HepG2 (cell line): ENCODE measurements around the gene HSP90AB1. TPM values are rescaled to one million over a fixed set of nuclear protein-coding genes. Genes with fewer than 3 reads are reported as not detected.
A peak's percentile ranks its signal among the peaks of the same experiment; 100 is the strongest.

Experiments
- ATAC-seq: fragments of 200-7000 bp; cut with Tn5 transposase; 3 replicates; pipeline ENCODE4 v1.9.1; 2020; ENCODE audit warnings: mild to moderate bottlenecking, moderate library complexity
- BruUV-seq: library from RNA; stranded (reverse); fragments of 400-500 nt; replicated peaks from 2 replicates; lab custom pipeline; 2021; lab: Mats Ljungman, UMichigan
- CTCF ChIA-PET: fragments of 300-600 bp; formaldehyde crosslinking; extraction: SDS; loops from one replicate; lab custom pipeline; 2021; ENCODE audit warnings: low total read pairs, inconsistent platforms, low intra/inter-chr PET ratio; lab: Yijun Ruan, JAX
- POLR2A ChIA-PET: fragments of 350-600 bp; sonication (Branson Sonifier 250); formaldehyde crosslinking; loops from one replicate; lab custom pipeline; 2020; ENCODE audit warnings: antibody characterized with exemption, inconsistent platforms; lab: Yijun Ruan, JAX
- DNase-seq: peaks from one replicate; pipeline ENCODE4 v3.0.0-alpha.2; 2015; ENCODE audit warnings: low spot score
- FAIRE-seq: peaks from 3 replicates; lab custom pipeline; 2011; peaks lifted over from hg19 to GRCh38; lab: Jason Lieb, UNC
- H2AFZ ChIP-seq: one replicate; pipeline ENCODE4 v1.6.1; 2011; ENCODE audit warnings: low read length, inconsistent platforms
- H3K27ac ChIP-seq: fragments of 300-600 bp; 3 replicates; pipeline ENCODE4 v1.8.0; 2011; ENCODE audit warnings: mixed run types, mild to moderate bottlenecking, mixed read lengths, low read length, inconsistent platforms; ENCODE audit not compliant: insufficient read depth; ENCODE audit errors: extremely low read length
- H3K27me3 ChIP-seq, 2 experiments: fragments of 200-600 bp in 1 of 2; 2 replicates in 1 of 2; 3 replicates in 1 of 2; pipeline versions ENCODE4 v1.6.0 to v1.8.0; 2011; ENCODE audit warnings: low read length in 2 of 2, mild to moderate bottlenecking in 2 of 2, moderate library complexity in 2 of 2, inconsistent platforms in 1 of 2; ENCODE audit not compliant: insufficient read depth in 2 of 2, control insufficient read depth in 1 of 2
- H3K36me3 ChIP-seq, 2 experiments: fragments of 200-600 bp in 1 of 2; replicated peaks in 1 of 2; 2 replicates in 1 of 2; 3 replicates in 1 of 2; pipeline versions ENCODE4 v1.5.1 to v1.8.0; 2011; ENCODE audit warnings: low read length in 2 of 2, inconsistent platforms in 1 of 2; ENCODE audit not compliant: insufficient read depth in 2 of 2, control insufficient read depth in 1 of 2
- H3K4me1 ChIP-seq: 2 replicates; pipeline ENCODE4 v1.5.1; 2012; ENCODE audit warnings: low read length, inconsistent platforms; ENCODE audit not compliant: insufficient read depth
- H3K4me2 ChIP-seq: 2 replicates; pipeline ENCODE4 v1.6.0; 2011; ENCODE audit warnings: low read depth, low read length, inconsistent platforms
- H3K4me3 ChIP-seq, 3 experiments: fragments of 200-600 bp in 1 of 3; sonication (generic), shearing (Covaris generic) in 1 of 3; replicated peaks in 1 of 3; 2 replicates each; pipeline ENCODE4 v1.5.1; 2011 to 2016; ENCODE audit warnings: low read length in 3 of 3, inconsistent platforms in 2 of 3, low read depth in 2 of 3, mild to moderate bottlenecking in 2 of 3, control low read depth in 1 of 3, mixed read lengths in 1 of 3; ENCODE audit not compliant: insufficient read depth in 1 of 3
- H3K79me2 ChIP-seq: one replicate; pipeline ENCODE4 v1.6.1; 2011; ENCODE audit warnings: low read length, inconsistent platforms; ENCODE audit not compliant: insufficient read depth
- H3K9ac ChIP-seq: 2 replicates; pipeline ENCODE4 v1.6.0; 2011; ENCODE audit warnings: mild to moderate bottlenecking, low read depth, low read length, inconsistent platforms; ENCODE audit not compliant: insufficient read depth
- H3K9me3 ChIP-seq: 2 replicates; pipeline ENCODE4 v1.5.1; 2012; ENCODE audit warnings: mild to moderate bottlenecking, low read length
- H4K20me1 ChIP-seq: 2 replicates; pipeline ENCODE4 v1.6.0; 2011; ENCODE audit warnings: inconsistent platforms, mild to moderate bottlenecking, low read length, moderate library complexity; ENCODE audit not compliant: insufficient read depth
- GTF2F1 ChIP-seq: fragments of 150-350 bp; IDR thresholded peaks from 2 replicates; pipeline ENCODE4 v1.6.1; 2014; ENCODE audit warnings: low read length
- GTF3A ChIP-seq: sonication (generic); formaldehyde crosslinking; conservative IDR thresholded peaks from 2 replicates; pipeline ENCODE4 v1.4.0; 2020; ENCODE audit warnings: mild to moderate bottlenecking, missing genetic modification reagents
- POLR2A ChIP-seq, 2 experiments: IDR thresholded peaks; 2 replicates each; pipeline ENCODE4 v1.6.1; 2011; ENCODE audit warnings: low read depth in 2 of 2, low read length in 2 of 2, mild to moderate bottlenecking in 1 of 2, moderate library complexity in 1 of 2; ENCODE audit not compliant: insufficient read depth in 1 of 2
- POLR2G ChIP-seq: fragments of 200-400 bp; formaldehyde crosslinking; IDR thresholded peaks from 2 replicates; pipeline ENCODE4 v1.6.1; 2018; ENCODE audit warnings: mild to moderate bottlenecking, low read depth, low read length, moderate library complexity
- SMC3 ChIP-seq: IDR thresholded peaks from 2 replicates; pipeline ENCODE4 v1.6.1; 2011; ENCODE audit warnings: low read length, improper control_type of control experiment
- TCF7L2 ChIP-seq: IDR thresholded peaks from 2 replicates; pipeline ENCODE4 v1.6.1; 2011; ENCODE audit warnings: mild to moderate bottlenecking, low read depth, low read length, moderate library complexity
- ZC3H13 ChIP-seq: sonication (generic); formaldehyde crosslinking; IDR thresholded peaks from 2 replicates; pipeline ENCODE4 v1.8.1; 2023; ENCODE audit warnings: mild to moderate bottlenecking, missing genetic modification reagents, moderate library complexity
- ZFAT ChIP-seq: sonication (generic); formaldehyde crosslinking; conservative IDR thresholded peaks from 2 replicates; pipeline ENCODE4 v1.8.1; 2023; ENCODE audit warnings: missing genetic modification reagents, inconsistent platforms
- ZNF30 ChIP-seq: sonication (generic); formaldehyde crosslinking; IDR thresholded peaks from 2 replicates; pipeline ENCODE4 v1.5.0; 2020; ENCODE audit warnings: mild to moderate bottlenecking, missing genetic modification reagents
- ZNF558 ChIP-seq: sonication (generic); formaldehyde crosslinking; IDR thresholded peaks from 2 replicates; pipeline ENCODE4 v1.9.0; 2022; ENCODE audit warnings: mild to moderate bottlenecking, missing genetic modification reagents, borderline replicate concordance
- ZNF607 ChIP-seq: sonication (generic); formaldehyde crosslinking; IDR thresholded peaks from 2 replicates; pipeline ENCODE4 v1.5.1; 2020; ENCODE audit warnings: missing genetic modification reagents, mild to moderate bottlenecking, borderline replicate concordance
- ZNF816 ChIP-seq: sonication (generic); formaldehyde crosslinking; IDR thresholded peaks from 2 replicates; pipeline ENCODE4 v1.8.0; 2022; ENCODE audit warnings: missing genetic modification reagents, mild to moderate bottlenecking, borderline replicate concordance
- WGBS: methylation state at CpG from one replicate; pipeline ENCODE4 v1.1.6; 2017; ENCODE audit warnings: low lambda C conversion rate; 5-methylcytosine and 5-hydroxymethylcytosine counted together
- in situ Hi-C: cut with HindIII; loops from 2 replicates; pipeline ENCODE4 v1.10.0; 2017; ENCODE audit warnings: low pct_unique_long_range_greater_than_20kb; ENCODE audit not compliant: extremely low pct_ligation_motif_present
- intact Hi-C: fragments of 100-400 bp; cut with micrococcal nuclease; formaldehyde crosslinking; loops from one replicate; pipeline ENCODE4 v1.10.0; 2022; ENCODE audit not compliant: unreplicated experiment
- polyA plus RNA-seq, 8 experiments: library from polyadenylated mRNA; depleted of rRNA in 3 of 8; stranded (reverse) in 7 of 8; unstranded in 1 of 8; fragments of >200 nt; fragmentation: Illumina TruSeq in 4 of 8; extraction: Trizol in 4 of 8; gene quantifications; 2 replicates each; pipeline versions ENCODE4 v1.2.1 to v1.2.3, GENCODE V29; 2011 to 2016; ENCODE audit warnings: low read depth in 4 of 8, missing spikeins in 1 of 8, mixed read lengths in 1 of 8; ENCODE audit not compliant: insufficient read depth in 1 of 8
- total RNA-seq, 5 experiments: library from RNA; depleted of rRNA; stranded (reverse); fragments of >200 nt; fragmentation: Illumina TruSeq; extraction: Trizol; gene quantifications; 2 replicates each; pipeline ENCODE4 v1.2.3, GENCODE V29; 2016; ENCODE audit warnings: low read depth in 1 of 5
- TF ChIP-seq, protein P1 (sequence below): sonication (generic); formaldehyde crosslinking; IDR thresholded peaks from 2 replicates; pipeline ENCODE4 v1.4.0; 2020; ENCODE audit warnings: missing genetic modification reagents, borderline replicate concordance
- TF ChIP-seq, protein P2 (sequence below): IDR thresholded peaks from 2 replicates; pipeline ENCODE4 v1.6.1; 2018; ENCODE audit warnings: missing genetic modification reagents, mild to moderate bottlenecking, missing compliant biosample characterization
- TF ChIP-seq, protein P3 (sequence below): sonication (generic); formaldehyde crosslinking; IDR thresholded peaks from 2 replicates; pipeline ENCODE4 v1.5.0; 2020; ENCODE audit warnings: missing genetic modification reagents

HSP90AB1 gene
- total and polyA plus RNA-seq, 2 of the 13 experiments (the other 11 are each of a cell fraction or from before 2014, with no cell fraction given), result 1,325 to 1,472 TPM

DNA sequence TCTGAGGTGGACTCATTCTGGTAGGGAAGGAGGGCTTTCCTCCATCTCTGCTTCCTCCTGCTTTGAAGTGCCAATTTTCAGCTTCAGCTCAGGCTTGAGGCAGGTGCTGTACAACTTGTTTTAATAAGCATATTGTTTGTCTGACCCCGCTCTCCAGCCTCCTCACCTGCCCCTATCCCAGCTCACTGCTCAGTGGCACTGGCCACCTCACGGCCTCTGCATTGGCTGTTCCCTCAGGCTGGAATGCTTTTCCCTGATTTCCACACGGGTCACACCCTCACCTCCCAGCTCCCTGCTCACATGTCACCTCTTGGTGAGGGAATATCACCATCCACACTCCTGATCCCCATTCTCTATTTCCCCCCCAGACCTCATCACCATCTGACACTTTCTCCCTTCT is 52.0 kb downstream of the HSP90AB1 start:
- ATAC-seq, result no peak
- TSS peak; percentile 42 for BruUV-seq

DNA sequence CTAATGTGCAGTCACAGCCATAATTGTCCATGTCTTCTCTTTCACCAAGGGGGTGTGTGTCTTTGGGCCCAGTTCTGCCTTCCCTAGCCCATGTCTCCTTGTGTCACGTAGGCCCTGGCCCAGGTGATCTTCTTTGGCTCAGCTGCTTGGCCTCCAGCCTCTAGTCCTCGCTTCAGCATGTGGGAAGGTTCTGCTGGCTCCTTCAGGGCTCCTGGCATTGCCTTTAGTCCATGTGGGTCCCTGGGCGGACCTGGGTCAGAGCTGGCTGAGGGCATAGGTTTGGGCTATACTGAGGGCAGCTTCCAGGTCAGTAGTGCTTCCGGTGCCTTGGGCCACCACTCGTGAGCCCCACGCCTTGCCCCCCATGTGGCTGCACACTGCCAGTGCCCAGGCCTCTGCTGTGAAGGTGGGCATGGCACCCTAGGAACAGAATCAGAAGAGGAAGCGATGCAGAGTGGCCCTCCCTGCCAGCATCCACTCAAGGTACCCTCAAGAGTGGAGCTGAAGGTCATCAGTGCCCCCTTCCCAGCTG is 53.5 kb downstream of the HSP90AB1 start:
- Histone ChIP-seq H3K9ac (no peak overlapping the region), H3K79me2 (no peaks in the 10 kb centered on the region), H4K20me1 (no peaks in the 10 kb centered on the region), H3K4me2 (no peak overlapping the region), H3K9me3 (no peaks in the 10 kb centered on the region), H3K4me1 (no peaks in the 10 kb centered on the region), H3K4me3 (no peak overlapping the region), H2AFZ (no peak overlapping the region), H3K36me3 (peaks cover 38 to 42% of the 10 kb centered on the region in 2 experiments), H3K27me3 (peaks cover 0 to 6% of the 10 kb centered on the region in 2 experiments; a peak in 1 of 5 replicates), H3K27ac (no peak overlapping the region)
- ATAC-seq (no peak), DNase-seq (no peak), FAIRE-seq (no peak)
- WGBS, result 86% methylated on average over 7 of the region's 7 CpGs
- ChIA-PET POLR2A (interaction anchor here (0.5 kb wide), 1 partner anchor 595 kb away, joined by 3 read pairs; no protein-coding TSS in a partner anchor), CTCF (no interaction called here)
- no TSS peak for BruUV-seq
- intact Hi-C loops, result no loop called here
- in situ Hi-C loops, result no loop called here
- TF ChIP-seq, protein P1, sequence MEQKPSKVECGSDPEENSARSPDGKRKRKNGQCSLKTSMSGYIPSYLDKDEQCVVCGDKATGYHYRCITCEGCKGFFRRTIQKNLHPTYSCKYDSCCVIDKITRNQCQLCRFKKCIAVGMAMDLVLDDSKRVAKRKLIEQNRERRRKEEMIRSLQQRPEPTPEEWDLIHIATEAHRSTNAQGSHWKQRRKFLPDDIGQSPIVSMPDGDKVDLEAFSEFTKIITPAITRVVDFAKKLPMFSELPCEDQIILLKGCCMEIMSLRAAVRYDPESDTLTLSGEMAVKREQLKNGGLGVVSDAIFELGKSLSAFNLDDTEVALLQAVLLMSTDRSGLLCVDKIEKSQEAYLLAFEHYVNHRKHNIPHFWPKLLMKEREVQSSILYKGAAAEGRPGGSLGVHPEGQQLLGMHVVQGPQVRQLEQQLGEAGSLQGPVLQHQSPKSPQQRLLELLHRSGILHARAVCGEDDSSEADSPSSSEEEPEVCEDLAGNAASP (CRISPR knock-in tag), result no peak
- TF ChIP-seq, protein P2, sequence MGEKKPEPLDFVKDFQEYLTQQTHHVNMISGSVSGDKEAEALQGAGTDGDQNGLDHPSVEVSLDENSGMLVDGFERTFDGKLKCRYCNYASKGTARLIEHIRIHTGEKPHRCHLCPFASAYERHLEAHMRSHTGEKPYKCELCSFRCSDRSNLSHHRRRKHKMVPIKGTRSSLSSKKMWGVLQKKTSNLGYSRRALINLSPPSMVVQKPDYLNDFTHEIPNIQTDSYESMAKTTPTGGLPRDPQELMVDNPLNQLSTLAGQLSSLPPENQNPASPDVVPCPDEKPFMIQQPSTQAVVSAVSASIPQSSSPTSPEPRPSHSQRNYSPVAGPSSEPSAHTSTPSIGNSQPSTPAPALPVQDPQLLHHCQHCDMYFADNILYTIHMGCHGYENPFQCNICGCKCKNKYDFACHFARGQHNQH, result no peak
- TF ChIP-seq TCF7L2 (no peak), GTF2F1 (no peak), ZFAT (CRISPR knock-in tag) (no peak), ZNF816 (CRISPR knock-in tag) (no peak), GTF3A (CRISPR knock-in tag) (no peak), ZNF607 (CRISPR knock-in tag) (no peak), ZNF30 (CRISPR knock-in tag) (no peak)
- TF ChIP-seq, protein P3, sequence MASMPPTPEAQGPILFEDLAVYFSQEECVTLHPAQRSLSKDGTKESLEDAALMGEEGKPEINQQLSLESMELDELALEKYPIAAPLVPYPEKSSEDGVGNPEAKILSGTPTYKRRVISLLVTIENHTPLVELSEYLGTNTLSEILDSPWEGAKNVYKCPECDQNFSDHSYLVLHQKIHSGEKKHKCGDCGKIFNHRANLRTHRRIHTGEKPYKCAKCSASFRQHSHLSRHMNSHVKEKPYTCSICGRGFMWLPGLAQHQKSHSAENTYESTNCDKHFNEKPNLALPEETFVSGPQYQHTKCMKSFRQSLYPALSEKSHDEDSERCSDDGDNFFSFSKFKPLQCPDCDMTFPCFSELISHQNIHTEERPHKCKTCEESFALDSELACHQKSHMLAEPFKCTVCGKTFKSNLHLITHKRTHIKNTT (CRISPR knock-in tag), result no peak

More for the DNA sequence above, 52.0 kb downstream of the HSP90AB1 start:
- Histone ChIP-seq H3K4me3 (no peak overlapping the region), H2AFZ (no peak overlapping the region), H3K4me1 (no peaks in the 10 kb centered on the region), H3K27me3 (peaks cover 0 to 8% of the 10 kb centered on the region in 2 experiments; a peak in 1 of 5 replicates), H3K9ac (no peak overlapping the region), H4K20me1 (no peaks in the 10 kb centered on the region), H3K4me2 (no peak overlapping the region), H3K79me2 (no peaks in the 10 kb centered on the region), H3K27ac (no peak overlapping the region), H3K36me3 (peaks cover 25 to 28% of the 10 kb centered on the region in 2 experiments; a peak in 4 of 5 replicates), H3K9me3 (no peaks in the 10 kb centered on the region)
- ChIA-PET CTCF (no interaction called here), POLR2A (interaction anchor here (0.7 to 2.0 kb wide), 4 partner anchors 14 to 177 kb away, joined by 3 to 5 read pairs (median 4); partner anchors contain the start of gene AARS2)
- WGBS, result 83% methylated on average over 3 of the region's 3 CpGs
- DNase-seq, result no peak
- intact Hi-C loops, result no loop called here
- TF ChIP-seq POLR2A (IDR thresholded peaks at IDR 0.05; ENCODE audit: insufficient read depth in 1 of 2, low read depth in 2 of 2, low read length in 2 of 2) (0 out of 4 replicates have a peak, but pooled peaks of 1 of the 2 experiments have one; percentile 34), ZNF558 (CRISPR knock-in tag) (0 out of 2 replicates have a peak, but pooled peaks have one; percentile 39), ZC3H13 (CRISPR knock-in tag) (0 out of 2 replicates have a peak, but pooled peaks have one; percentile 27), POLR2G (peak; percentile 31; the same call in 1 of the 2 replicates), SMC3 (no peak)
- no peak for FAIRE-seq
- in situ Hi-C loops, result no loop called here
